Measurements from ENCODE around the gene ULBP1. TPM values are rescaled to one million over a fixed set of nuclear protein-coding genes. Genes with fewer than 3 reads are reported as not detected.
"Not testable (repeated sequence)": the region's sequence is repeated elsewhere in the genome, so short reads cannot be mapped to it uniquely, and the experiment has no call there.

Gene ULBP1
- total RNA-seq, 4 donors from 2014 or later, result 0.16 TPM; not detected in 3

GRCh38 chr6:149988550-149989346, 25.0 kb downstream of the ULBP1 start:
- intact Hi-C loops (cut with DNase I; ENCODE audit: low total_unique reads), result no loop called here
- TF ChIP-seq, protein P1, sequence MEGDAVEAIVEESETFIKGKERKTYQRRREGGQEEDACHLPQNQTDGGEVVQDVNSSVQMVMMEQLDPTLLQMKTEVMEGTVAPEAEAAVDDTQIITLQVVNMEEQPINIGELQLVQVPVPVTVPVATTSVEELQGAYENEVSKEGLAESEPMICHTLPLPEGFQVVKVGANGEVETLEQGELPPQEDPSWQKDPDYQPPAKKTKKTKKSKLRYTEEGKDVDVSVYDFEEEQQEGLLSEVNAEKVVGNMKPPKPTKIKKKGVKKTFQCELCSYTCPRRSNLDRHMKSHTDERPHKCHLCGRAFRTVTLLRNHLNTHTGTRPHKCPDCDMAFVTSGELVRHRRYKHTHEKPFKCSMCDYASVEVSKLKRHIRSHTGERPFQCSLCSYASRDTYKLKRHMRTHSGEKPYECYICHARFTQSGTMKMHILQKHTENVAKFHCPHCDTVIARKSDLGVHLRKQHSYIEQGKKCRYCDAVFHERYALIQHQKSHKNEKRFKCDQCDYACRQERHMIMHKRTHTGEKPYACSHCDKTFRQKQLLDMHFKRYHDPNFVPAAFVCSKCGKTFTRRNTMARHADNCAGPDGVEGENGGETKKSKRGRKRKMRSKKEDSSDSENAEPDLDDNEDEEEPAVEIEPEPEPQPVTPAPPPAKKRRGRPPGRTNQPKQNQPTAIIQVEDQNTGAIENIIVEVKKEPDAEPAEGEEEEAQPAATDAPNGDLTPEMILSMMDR (IDR thresholded peaks at IDR 0.05 in 4 of 5, conservative IDR thresholded peaks at IDR 0.05 in 1 of 5), result no peak
- TF ChIP-seq POLR2A (IDR thresholded peaks at IDR 0.05), result no peak
- peaks cover 0 to 4% (median 0%) of the 10 kb centered on the region in 3 donors for H3K9me3 ChIP-seq

GRCh38 chr6:149990212-149990660, 26.5 kb downstream of the ULBP1 start:
- TF ChIP-seq POLR2A (IDR thresholded peaks at IDR 0.05), result no peak
- TF ChIP-seq, protein P1 (IDR thresholded peaks at IDR 0.05 in 4 of 5, conservative IDR thresholded peaks at IDR 0.05 in 1 of 5), result no peak
- Histone ChIP-seq H3K27me3 (peaks cover 95 to 98% (median 96%) of the 10 kb centered on the region in 3 donors), H3K4me1 (peaks cover 5 to 22% of the 10 kb centered on the region in 2 donors), H3K4me3 (peak overlapping the region in 2 of 4 donors; percentile 6 to 56), H3K27ac (no peak overlapping the region), H3K9me3 (peaks cover 0 to 4% (median 0%) of the 10 kb centered on the region in 3 donors), H3K36me3 (no peaks in the 10 kb centered on the region)
- ATAC-seq (no peak), DNase-seq (no peak)
- in situ Hi-C loops (cut with MboI; ENCODE audit: low sequenced_read_pairs in 4 of 4), result no loop called here
- intact Hi-C loops (cut with DNase I; ENCODE audit: low total_unique reads), result no loop called here

More at GRCh38 chr6:149988550-149989346, 25.0 kb downstream of the ULBP1 start:
- no peak for ATAC-seq
- Histone ChIP-seq H3K27ac (no peak overlapping the region), H3K36me3 (no peaks in the 10 kb centered on the region), H3K4me3 (no peak overlapping the region), H3K4me1 (peaks cover 5 to 22% of the 10 kb centered on the region in 2 donors), H3K27me3 (peaks cover 91 to 94% (median 93%) of the 10 kb centered on the region in 3 donors)
- DNase-seq, result no peak
- in situ Hi-C loops (cut with MboI; ENCODE audit: low sequenced_read_pairs in 4 of 4), result no loop called here

GRCh38 chr6:149990661-149991471, 27.1 kb downstream of the ULBP1 start:
- in situ Hi-C loops (cut with MboI; ENCODE audit: low sequenced_read_pairs in 4 of 4) (no loop called here), intact Hi-C loops (cut with DNase I; ENCODE audit: low total_unique reads) (no loop called here)
- no peak for TF ChIP-seq POLR2A (IDR thresholded peaks at IDR 0.05)
- TF ChIP-seq, protein P1 (IDR thresholded peaks at IDR 0.05 in 4 of 5, conservative IDR thresholded peaks at IDR 0.05 in 1 of 5), result no peak
- Histone ChIP-seq H3K9me3 (peaks cover 0 to 4% (median 0%) of the 10 kb centered on the region in 3 donors), H3K4me1 (peaks cover 5 to 22% of the 10 kb centered on the region in 2 donors), H3K27me3 (peaks cover 95 to 97% (median 96%) of the 10 kb centered on the region in 3 donors), H3K36me3 (no peaks in the 10 kb centered on the region), H3K4me3 (peak overlapping the region; percentile 2 to 56 (median 14)), H3K27ac (no peak overlapping the region)
- DNase-seq (no peak), ATAC-seq (no peak)

DNA sequence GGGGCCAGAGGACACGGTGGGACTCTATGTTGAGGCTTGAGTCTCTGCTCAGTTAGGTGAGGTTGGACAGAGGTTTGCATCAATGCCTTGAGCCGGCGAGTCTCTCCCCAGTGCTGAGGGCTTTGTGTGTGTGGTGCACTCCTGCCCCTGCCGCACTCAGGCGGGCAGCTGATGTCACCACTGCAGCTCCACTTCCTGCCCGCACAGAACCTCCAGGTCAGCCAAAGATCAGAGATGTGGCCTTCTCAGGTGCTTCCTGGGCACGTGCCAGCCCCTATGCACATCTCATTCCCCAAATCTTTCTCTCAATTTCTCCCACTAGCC, 27.7 kb downstream of the ULBP1 start:
- H3K36me3 ChIP-seq; in situ Hi-C loops (cut with MboI; ENCODE audit: low sequenced_read_pairs in 4 of 4); ATAC-seq; H3K27ac ChIP-seq; H3K4me3 ChIP-seq; DNase-seq; H3K9me3 ChIP-seq; intact Hi-C loops (cut with DNase I; ENCODE audit: low total_unique reads): not testable (repeated sequence)
- Histone ChIP-seq H3K27me3 (peaks cover 91 to 95% (median 95%) of the 10 kb centered on the region in 3 donors), H3K4me1 (peaks cover 5 to 22% of the 10 kb centered on the region in 2 donors)

DNA sequence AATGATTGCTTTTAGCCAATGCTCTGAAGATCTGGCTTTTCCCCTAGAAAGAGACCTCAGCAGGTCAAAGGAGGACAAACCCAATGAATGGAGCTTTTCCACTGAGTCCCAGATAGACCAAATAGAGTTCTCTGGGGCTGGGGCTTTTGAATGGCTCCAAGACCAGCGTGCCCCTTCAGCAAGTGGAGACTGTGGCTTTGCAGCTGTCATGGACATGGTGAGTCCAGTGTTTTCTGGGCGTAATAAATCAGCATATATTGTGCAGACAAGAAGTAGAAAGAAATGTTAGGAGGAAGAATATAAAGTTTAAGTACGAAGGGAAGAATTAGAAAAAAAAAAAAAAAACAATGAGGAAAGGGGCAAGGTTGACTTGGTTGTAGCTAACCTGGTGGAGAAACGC, 28.1 kb downstream of the ULBP1 start:
- H3K27ac ChIP-seq, result no peak overlapping the region
- intact Hi-C loops (cut with DNase I; ENCODE audit: low total_unique reads), result no loop called here
- DNase-seq, result no peak
- no peak overlapping the region for H3K4me3 ChIP-seq
- in situ Hi-C loops (cut with MboI; ENCODE audit: low sequenced_read_pairs in 4 of 4), result no loop called here
- peaks cover 88 to 94% (median 91%) of the 10 kb centered on the region in 3 donors for H3K27me3 ChIP-seq
- TF ChIP-seq POLR2A (IDR thresholded peaks at IDR 0.05), result no peak
- TF ChIP-seq, protein P1 (IDR thresholded peaks at IDR 0.05 in 4 of 5, conservative IDR thresholded peaks at IDR 0.05 in 1 of 5), result no peak
- no peaks in the 10 kb centered on the region for H3K36me3 ChIP-seq
- H3K9me3 ChIP-seq, result peaks cover 0 to 4% (median 0%) of the 10 kb centered on the region in 3 donors
- H3K4me1 ChIP-seq, result peaks cover 5 to 22% of the 10 kb centered on the region in 2 donors
- ATAC-seq, result no peak

All from gastrocnemius medialis (tissue), 4 donors.